GM23338 (cell line): ENCODE results near the gene KCTD3.

Source experiments
- CREB1 ChIP-seq: fragments of 250-450 bp; sonication (Bioruptor Pico); IDR thresholded peaks from 2 replicates; pipeline ENCODE4 v1.5.0; 2020; ENCODE audit warnings: low read depth, mild to moderate bottlenecking, moderate library complexity
- CTCF ChIP-seq, 2 experiments: fragments of 200-600 bp in 1 of 2; sonication (generic) in 1 of 2; conservative IDR thresholded peaks; 2 replicates each; pipeline versions ENCODE4 v1.5.1 to v1.6.1; 2016 to 2017; ENCODE audit warnings: antibody characterized with exemption in 2 of 2, low read depth in 2 of 2, mild to moderate bottlenecking in 2 of 2, moderate library complexity in 1 of 2
- ETS1 ChIP-seq: IDR thresholded peaks from 2 replicates; pipeline ENCODE4 v1.6.1; 2016; ENCODE audit warnings: antibody characterized with exemption
- EZH2 ChIP-seq: fragments of 200-600 bp; sonication (generic); IDR thresholded peaks from one replicate; pipeline ENCODE4 v1.8.0; 2017; ENCODE audit warnings: antibody characterized with exemption, mild to moderate bottlenecking, low read depth; ENCODE audit not compliant: unreplicated experiment
- EZH2phosphoT487 ChIP-seq: fragments of 200-600 bp; sonication (generic); IDR thresholded peaks from one replicate; pipeline ENCODE4 v1.8.1; 2018; ENCODE audit warnings: antibody characterized with exemption; ENCODE audit not compliant: unreplicated experiment
- JUNB ChIP-seq: IDR thresholded peaks from one replicate; pipeline ENCODE4 v1.6.1; 2016; ENCODE audit warnings: antibody characterized with exemption; ENCODE audit not compliant: unreplicated experiment
- POLR2AphosphoS5 ChIP-seq: IDR thresholded peaks from 2 replicates; pipeline ENCODE4 v1.6.1; 2016; ENCODE audit warnings: antibody characterized with exemption, low read depth
- REST ChIP-seq: IDR thresholded peaks from one replicate; pipeline ENCODE4 v1.6.1; 2018; ENCODE audit warnings: antibody characterized with exemption; ENCODE audit not compliant: unreplicated experiment
- STAT1 ChIP-seq: IDR thresholded peaks from one replicate; pipeline ENCODE4 v1.6.1; 2016; ENCODE audit warnings: antibody characterized with exemption; ENCODE audit not compliant: unreplicated experiment
- ZNF114 ChIP-seq: fragments of 250-450 bp; sonication (Bioruptor Pico); IDR thresholded peaks from 2 replicates; pipeline ENCODE4 v1.5.0; 2020; ENCODE audit warnings: mild to moderate bottlenecking, moderate library complexity
- ZNF331 ChIP-seq: fragments of 250-450 bp; sonication (Bioruptor Pico); IDR thresholded peaks from 2 replicates; pipeline ENCODE4 v1.5.0; 2020; ENCODE audit warnings: low read depth, mild to moderate bottlenecking, moderate library complexity
- ZNF462 ChIP-seq: fragments of 250-450 bp; sonication (Bioruptor Pico); IDR thresholded peaks from 2 replicates; pipeline ENCODE4 v1.5.0; 2020; ENCODE audit warnings: mild to moderate bottlenecking, moderate library complexity

- no peak for TF ChIP-seq CTCF (conservative IDR thresholded peaks at IDR 0.05; ENCODE audit: low read depth in 2 of 2)
- TF ChIP-seq REST, result no peak
- no peak for TF ChIP-seq EZH2phosphoT487
- no peak for TF ChIP-seq EZH2
- TF ChIP-seq POLR2AphosphoS5, result no peak
- no peak for TF ChIP-seq CREB1 (CRISPR knock-in tag)
- TF ChIP-seq ZNF462 (CRISPR knock-in tag), result no peak
- TF ChIP-seq STAT1, result no peak
- TF ChIP-seq ZNF331 (CRISPR knock-in tag), result no peak
- TF ChIP-seq ETS1, result no peak
- TF ChIP-seq ZNF114, result no peak
- no peak for TF ChIP-seq JUNB
Observed at GRCh38 chr1:215623162-215623561, 56.1 kb downstream of the KCTD3 start.
